Trophoblast cell (in vitro differentiated cells and primary cell): ENCODE data around the gene CEACAM3.

Experiments used
- DNase-seq, 2 donors: peaks; one replicate each; pipeline ENCODE4 v3.0.0-alpha.2; 2016
- H2AFZ ChIP-seq: 2 replicates; pipeline ENCODE4 v1.6.1; 2013; ENCODE audit warnings: low read length, moderate library complexity, mild to moderate bottlenecking; ENCODE audit not compliant: insufficient read depth, poor library complexity
- H2AK5ac ChIP-seq: 2 replicates; pipeline ENCODE4 v1.6.1; 2013; ENCODE audit warnings: mild to moderate bottlenecking, low read length
- H2BK120ac ChIP-seq: 2 replicates; pipeline ENCODE4 v1.6.1; 2013; ENCODE audit warnings: low read length, mild to moderate bottlenecking, moderate library complexity; ENCODE audit not compliant: insufficient read depth, poor library complexity
- H2BK12ac ChIP-seq: 2 replicates; pipeline ENCODE4 v1.6.1; 2013; ENCODE audit warnings: mild to moderate bottlenecking, low read length, moderate library complexity
- H2BK5ac ChIP-seq: 2 replicates; pipeline ENCODE4 v1.6.1; 2013; ENCODE audit warnings: low read length, low read depth, moderate library complexity, mild to moderate bottlenecking; ENCODE audit not compliant: poor library complexity
- H3K14ac ChIP-seq: 2 replicates; pipeline ENCODE4 v1.6.1; 2013; ENCODE audit warnings: mild to moderate bottlenecking, low read length
- H3K18ac ChIP-seq: 2 replicates; pipeline ENCODE4 v1.6.1; 2013; ENCODE audit warnings: mild to moderate bottlenecking, low read length
- H3K23ac ChIP-seq: 2 replicates; pipeline ENCODE4 v1.6.1; 2013; ENCODE audit warnings: low read length
- H3K27ac ChIP-seq: 2 replicates; pipeline ENCODE4 v1.5.1; 2013; ENCODE audit warnings: low read depth, mild to moderate bottlenecking, inconsistent platforms, low read length, moderate library complexity
- H3K27me3 ChIP-seq: 2 replicates; pipeline ENCODE4 v1.6.1; 2013; ENCODE audit warnings: inconsistent platforms, mild to moderate bottlenecking, low read length, moderate library complexity; ENCODE audit not compliant: insufficient read depth
- H3K36me3 ChIP-seq, 2 experiments: 1 replicate in 1 of 2; 2 replicates in 1 of 2; pipeline ENCODE4 v1.6.1; 2013; ENCODE audit warnings: low read length in 2 of 2, mild to moderate bottlenecking in 2 of 2, moderate library complexity in 1 of 2; ENCODE audit not compliant: insufficient read depth in 2 of 2, control insufficient read depth in 1 of 2
- H3K4ac ChIP-seq: 2 replicates; pipeline ENCODE4 v1.6.1; 2013; ENCODE audit warnings: low read depth, mild to moderate bottlenecking, low read length, moderate library complexity
- H3K4me1 ChIP-seq, 2 experiments: 1 replicate in 1 of 2; 2 replicates in 1 of 2; pipeline ENCODE4 v1.6.1; 2013; ENCODE audit warnings: low read length in 2 of 2, mild to moderate bottlenecking in 2 of 2, moderate library complexity in 1 of 2; ENCODE audit not compliant: insufficient read depth in 2 of 2, control insufficient read depth in 1 of 2
- H3K4me2 ChIP-seq: 2 replicates; pipeline ENCODE4 v1.6.1; 2013; ENCODE audit warnings: inconsistent platforms, mild to moderate bottlenecking, low read length, moderate library complexity
- H3K4me3 ChIP-seq: 2 replicates; pipeline ENCODE4 v1.5.1; 2013; ENCODE audit warnings: mild to moderate bottlenecking, low read depth, low read length, inconsistent platforms
- H3K79me1 ChIP-seq: one replicate; pipeline ENCODE4 v1.6.1; 2013; ENCODE audit warnings: low read length
- H3K79me2 ChIP-seq: 2 replicates; pipeline ENCODE4 v1.6.1; 2013; ENCODE audit warnings: low read length, mild to moderate bottlenecking; ENCODE audit not compliant: control insufficient read depth, insufficient read depth, poor library complexity
- H3K9ac ChIP-seq: 2 replicates; pipeline ENCODE4 v1.6.1; 2013; ENCODE audit warnings: mild to moderate bottlenecking, low read length
- H3K9me3 ChIP-seq: 2 replicates; pipeline ENCODE4 v1.6.1; 2013; ENCODE audit warnings: low read depth, mild to moderate bottlenecking, control low read depth, inconsistent platforms, low read length; ENCODE audit not compliant: insufficient read depth
- H4K12ac ChIP-seq: 2 replicates; pipeline ENCODE4 v1.6.1; 2013; ENCODE audit warnings: low read depth, mild to moderate bottlenecking, low read length, moderate library complexity
- H4K8ac ChIP-seq: 2 replicates; pipeline ENCODE4 v1.6.1; 2013; ENCODE audit warnings: low read depth, mild to moderate bottlenecking, low read length, moderate library complexity
- H4K91ac ChIP-seq: one replicate; pipeline ENCODE4 v1.6.1; 2013; ENCODE audit warnings: low read depth, mild to moderate bottlenecking, low read length, moderate library complexity
- WGBS: extraction: QIAGEN DNeasy Blood & Tissue Kit; methylation state at CpG from one replicate; pipeline ENCODE4 v1.1.7; 2013; ENCODE audit warnings: missing lambda C conversion rate; ENCODE audit not compliant: insufficient read length, insufficient coverage; ENCODE audit errors: extremely low coverage; 5-methylcytosine and 5-hydroxymethylcytosine counted together

Gene CEACAM3

GRCh38 chr19:41859213-41859617, 62.8 kb downstream of the CEACAM3 start:
- no peak overlapping the region for H3K4ac ChIP-seq
- no peak overlapping the region for H2AFZ ChIP-seq
- H4K8ac ChIP-seq, result peak overlapping the region; percentile 57
- H3K79me2 ChIP-seq, result peaks cover 20% of the 10 kb centered on the region
- no peaks in the 10 kb centered on the region for H3K9me3 ChIP-seq
- H2BK120ac ChIP-seq, result no peak overlapping the region
- no peak overlapping the region for H2BK12ac ChIP-seq
- no peak overlapping the region for H3K18ac ChIP-seq
- no peak overlapping the region for H3K4me3 ChIP-seq
- H3K27me3 ChIP-seq, result no peaks in the 10 kb centered on the region
- H3K4me2 ChIP-seq, result peak overlapping the region; percentile 69
- no peak overlapping the region for H2BK5ac ChIP-seq
- no CpG with 5 or more reads among the region's 8 CpGs for WGBS
- H3K9ac ChIP-seq, result no peak overlapping the region
- no peak overlapping the region for H3K14ac ChIP-seq
- peak overlapping the region; percentile 35 for H3K27ac ChIP-seq
- peaks cover 31 to 33% of the 10 kb centered on the region in 2 experiments for H3K36me3 ChIP-seq
- no peak overlapping the region for H4K12ac ChIP-seq
- no peak for DNase-seq
- peaks cover 3 to 11% of the 10 kb centered on the region in 2 experiments for H3K4me1 ChIP-seq
- no peak overlapping the region for H2AK5ac ChIP-seq
- no peak overlapping the region for H4K91ac ChIP-seq
- no peak overlapping the region for H3K23ac ChIP-seq
- peaks cover 12% of the 10 kb centered on the region for H3K79me1 ChIP-seq

GRCh38 chr19:41859618-41860418, 63.4 kb downstream of the CEACAM3 start, which contains the start of gene RPS19:
Gene RPS19 (plus strand): TSS chr19:41860255. CDS start chr19:41860775, 520 bp downstream.
- Histone ChIP-seq H3K4me2 (peak within 1 kb of the TSS; percentile 69), H2AK5ac (peak within 1 kb of the TSS; percentile 72), H4K8ac (peak within 1 kb of the TSS; percentile 88), H2AFZ (peak within 1 kb of the TSS; percentile 56), H3K18ac (peak within 1 kb of the TSS; percentile 81), H3K27me3 (no peaks in the 10 kb centered on the region), H3K14ac (peak within 1 kb of the TSS; percentile 91), H2BK120ac (peak within 1 kb of the TSS; percentile 85), H3K4me1 (peaks cover 6 to 11% of the 10 kb centered on the region in 2 experiments), H3K9me3 (no peaks in the 10 kb centered on the region), H4K12ac (peak within 1 kb of the TSS; percentile 79), H3K9ac (peak within 1 kb of the TSS; percentile 99), H3K79me1 (peaks cover 12% of the 10 kb centered on the region), H2BK5ac (peak within 1 kb of the TSS; percentile 94), H3K4ac (peak within 1 kb of the TSS; percentile 84), H3K23ac (no peak within 1 kb of the TSS), H3K79me2 (peaks cover 20% of the 10 kb centered on the region), H3K27ac (peak within 1 kb of the TSS; percentile 85), H3K36me3 (peaks cover 36 to 39% of the 10 kb centered on the region in 2 experiments), H4K91ac (peak within 1 kb of the TSS; percentile 96), H3K4me3 (peak within 1 kb of the TSS; percentile 88), H2BK12ac (peak within 1 kb of the TSS; percentile 19)
- peak; percentile 99 to 100 for DNase-seq
- WGBS, result no CpG with 5 or more reads among the region's 76 CpGs

GRCh38 chr19:41860419-41861115, 64.2 kb downstream of the CEACAM3 start:
- peak overlapping the region; percentile 99 for H3K9ac ChIP-seq
- DNase-seq, result peak in 1 of 2 donors; percentile 33
- H2BK120ac ChIP-seq, result peak overlapping the region; percentile 85
- H2AK5ac ChIP-seq, result peak overlapping the region; percentile 72
- peak overlapping the region; percentile 22 for H4K12ac ChIP-seq
- H3K14ac ChIP-seq, result peak overlapping the region; percentile 91
- H2BK12ac ChIP-seq, result peak overlapping the region; percentile 19
- peak overlapping the region; percentile 81 for H3K18ac ChIP-seq
- H3K4me2 ChIP-seq, result peak overlapping the region; percentile 69
- H3K27ac ChIP-seq, result peak overlapping the region; percentile 85
- peaks cover 20% of the 10 kb centered on the region for H3K79me2 ChIP-seq
- H3K4ac ChIP-seq, result peak overlapping the region; percentile 84
- H2AFZ ChIP-seq, result peak overlapping the region; percentile 20
- H3K23ac ChIP-seq, result no peak overlapping the region
- H3K4me3 ChIP-seq, result peak overlapping the region; percentile 88
- no peaks in the 10 kb centered on the region for H3K27me3 ChIP-seq
- peak overlapping the region; percentile 94 for H2BK5ac ChIP-seq
- no CpG with 5 or more reads among the region's 45 CpGs for WGBS
- H3K4me1 ChIP-seq, result peaks cover 6 to 11% of the 10 kb centered on the region in 2 experiments
- peaks cover 42 to 47% of the 10 kb centered on the region in 2 experiments for H3K36me3 ChIP-seq
- H3K9me3 ChIP-seq, result no peaks in the 10 kb centered on the region
- H3K79me1 ChIP-seq, result peaks cover 12% of the 10 kb centered on the region
- H4K8ac ChIP-seq, result peak overlapping the region; percentile 88
- peak overlapping the region; percentile 96 for H4K91ac ChIP-seq
